Measurements from ENCODE around the gene FSTL5.

FSTL5 gene

GRCh38 chr4:162140051-162140683, 23.6 kb downstream of the FSTL5 start:
- TF ChIP-seq TCF4 (CRISPR knock-in tag; IDR thresholded peaks at IDR 0.05; ENCODE audit: borderline replicate concordance), result no peak
- no peak for TF ChIP-seq TSHZ2 (CRISPR knock-in tag; IDR thresholded peaks at IDR 0.05)
- no peak for ATAC-seq

GRCh38 chr4:162139412-162139811, 24.4 kb downstream of the FSTL5 start:
- no peak for ATAC-seq
- no peak for TF ChIP-seq ZC3H10 (CRISPR knock-in tag; IDR thresholded peaks at IDR 0.05)
- TF ChIP-seq ZNF70 (CRISPR knock-in tag; IDR thresholded peaks at IDR 0.05), result no peak
- no peak for TF ChIP-seq ZNF565 (CRISPR knock-in tag; conservative IDR thresholded peaks at IDR 0.05; ENCODE audit: low read depth)

GRCh38 chr4:162131256-162131655, 32.5 kb downstream of the FSTL5 start:
- TF ChIP-seq GLIS3 (CRISPR knock-in tag; IDR thresholded peaks at IDR 0.05) (no peak), TCF4 (CRISPR knock-in tag; IDR thresholded peaks at IDR 0.05; ENCODE audit: borderline replicate concordance) (no peak), PPARA (CRISPR knock-in tag; IDR thresholded peaks at IDR 0.05; ENCODE audit: borderline replicate concordance) (no peak), ZC3H10 (CRISPR knock-in tag; IDR thresholded peaks at IDR 0.05) (no peak), ZNF70 (CRISPR knock-in tag; IDR thresholded peaks at IDR 0.05) (no peak), SNAI2 (CRISPR knock-in tag; IDR thresholded peaks at IDR 0.05) (no peak), ZFP3 (CRISPR knock-in tag; IDR thresholded peaks at IDR 0.05) (no peak), OSR1 (CRISPR knock-in tag; IDR thresholded peaks at IDR 0.05) (no peak), TSHZ2 (CRISPR knock-in tag; IDR thresholded peaks at IDR 0.05) (no peak), ZNF8 (CRISPR knock-in tag; IDR thresholded peaks at IDR 0.05) (no peak), ARNTL (CRISPR knock-in tag; IDR thresholded peaks at IDR 0.05; ENCODE audit: borderline replicate concordance, low read depth) (no peak), CREB5 (CRISPR knock-in tag; IDR thresholded peaks at IDR 0.05; ENCODE audit: low read depth) (no peak)
- ATAC-seq, result no peak

GRCh38 chr4:162126729-162127128, 37.1 kb downstream of the FSTL5 start:
- no peak for ATAC-seq
- TF ChIP-seq PPARA (CRISPR knock-in tag; IDR thresholded peaks at IDR 0.05; ENCODE audit: borderline replicate concordance), result no peak
- no peak for TF ChIP-seq ZFP3 (CRISPR knock-in tag; IDR thresholded peaks at IDR 0.05)
- no peak for TF ChIP-seq TSHZ2 (CRISPR knock-in tag; IDR thresholded peaks at IDR 0.05)
- no peak for TF ChIP-seq ARNTL (CRISPR knock-in tag; IDR thresholded peaks at IDR 0.05; ENCODE audit: borderline replicate concordance, low read depth)
- TF ChIP-seq CSDC2 (CRISPR knock-in tag; IDR thresholded peaks at IDR 0.05), result no peak
- TF ChIP-seq ZNF70 (CRISPR knock-in tag; IDR thresholded peaks at IDR 0.05), result no peak
- no peak for TF ChIP-seq OSR1 (CRISPR knock-in tag; IDR thresholded peaks at IDR 0.05)
- TF ChIP-seq ISL1 (CRISPR knock-in tag; IDR thresholded peaks at IDR 0.05), result no peak
- no peak for TF ChIP-seq BACH2 (CRISPR knock-in tag; IDR thresholded peaks at IDR 0.05; ENCODE audit: borderline replicate concordance)
- no peak for TF ChIP-seq TCF4 (CRISPR knock-in tag; IDR thresholded peaks at IDR 0.05; ENCODE audit: borderline replicate concordance)
- TF ChIP-seq ZNF565 (CRISPR knock-in tag; conservative IDR thresholded peaks at IDR 0.05; ENCODE audit: low read depth), result no peak
- no peak for TF ChIP-seq GLIS3 (CRISPR knock-in tag; IDR thresholded peaks at IDR 0.05)
- TF ChIP-seq PATZ1 (CRISPR knock-in tag; IDR thresholded peaks at IDR 0.05; ENCODE audit: borderline replicate concordance), result no peak
- TF ChIP-seq TOX (CRISPR knock-in tag; IDR thresholded peaks at IDR 0.05; ENCODE audit: borderline replicate concordance), result no peak
- no peak for TF ChIP-seq ZC3H10 (CRISPR knock-in tag; IDR thresholded peaks at IDR 0.05)
- TF ChIP-seq ZNF8 (CRISPR knock-in tag; IDR thresholded peaks at IDR 0.05), result no peak

Measured in SK-N-SH treated with all-trans-retinoic acid at 6 μM for 48 hours (cell line).